K562 (cell line): ENCODE measurements around the gene CREM. TPM values are rescaled to one million over a fixed set of nuclear protein-coding genes. Genes with fewer than 3 reads are reported as not detected.
A peak's percentile ranks its signal among the peaks of the same experiment; 100 is the strongest.

Experiments
- CC2D1A ChIP-seq: fragments of 450-650 bp; IDR thresholded peaks from 2 replicates; pipeline ENCODE4 v1.6.1; 2017; ENCODE audit warnings: mild to moderate bottlenecking
- ETV6 ChIP-seq, 3 experiments: fragments of 150-350 bp in 1 of 3; sonication (generic) in 1 of 3; formaldehyde crosslinking in 1 of 3; IDR thresholded peaks; 2 replicates each; pipeline versions ENCODE4 v1.6.1 to v1.8.0; 2014 to 2022; ENCODE audit warnings: borderline replicate concordance in 2 of 3, low read depth in 2 of 3, antibody characterized with exemption in 1 of 3, low read length in 1 of 3, mild to moderate bottlenecking in 1 of 3, missing genetic modification reagents in 1 of 3
- FOXK1 ChIP-seq: sonication (generic); formaldehyde crosslinking; IDR thresholded peaks from 2 replicates; pipeline ENCODE4 v1.8.0; 2022; ENCODE audit warnings: missing genetic modification reagents, mild to moderate bottlenecking, borderline replicate concordance
- HMGN3 ChIP-seq: IDR thresholded peaks from 2 replicates; pipeline ENCODE4 v1.6.1; 2011; ENCODE audit warnings: borderline replicate concordance, low read depth, mild to moderate bottlenecking, mixed read lengths, low read length; ENCODE audit not compliant: insufficient read length; ENCODE audit errors: extremely low read depth
- HNRNPLL ChIP-seq: fragments of 200-400 bp; formaldehyde crosslinking; IDR thresholded peaks from 2 replicates; pipeline ENCODE4 v1.6.1; 2017; ENCODE audit warnings: low read length, low read depth, mild to moderate bottlenecking; ENCODE audit not compliant: poor library complexity, severe bottlenecking
- L3MBTL2 ChIP-seq: fragments of 450-650 bp; IDR thresholded peaks from 2 replicates; pipeline ENCODE4 v1.6.1; 2016; ENCODE audit warnings: mild to moderate bottlenecking, moderate library complexity
- MAFF ChIP-seq: IDR thresholded peaks from 2 replicates; pipeline ENCODE4 v1.6.1; 2012; ENCODE audit warnings: low read length, improper control_type of control experiment
- MTA3 ChIP-seq: fragments of 450-650 bp; formaldehyde crosslinking; IDR thresholded peaks from 2 replicates; pipeline ENCODE4 v1.6.1; 2017; ENCODE audit warnings: mild to moderate bottlenecking, borderline replicate concordance
- PHB2 ChIP-seq: fragments of 450-650 bp; IDR thresholded peaks from 2 replicates; pipeline ENCODE4 v1.6.1; 2017; ENCODE audit warnings: low read depth
- POLR2AphosphoS5 ChIP-seq: IDR thresholded peaks from 2 replicates; pipeline ENCODE4 v1.6.1; 2011; ENCODE audit warnings: mild to moderate bottlenecking, low read depth, low read length, moderate library complexity; ENCODE audit not compliant: control insufficient read depth, insufficient read depth
- SOX6 ChIP-seq: fragments of 450-650 bp; IDR thresholded peaks from 2 replicates; pipeline ENCODE4 v1.6.1; 2014; ENCODE audit warnings: mild to moderate bottlenecking
- SRSF3 ChIP-seq: fragments of 200-400 bp; formaldehyde crosslinking; IDR thresholded peaks from 2 replicates; pipeline ENCODE4 v1.6.1; 2016; ENCODE audit warnings: mild to moderate bottlenecking, low read length, moderate library complexity; ENCODE audit not compliant: insufficient read depth
- TAF1 ChIP-seq: IDR thresholded peaks from 2 replicates; pipeline ENCODE4 v1.6.1; 2011; ENCODE audit warnings: mild to moderate bottlenecking, low read length, moderate library complexity; ENCODE audit not compliant: insufficient read depth, control insufficient read depth, severe bottlenecking; ENCODE audit errors: extremely low read depth
- ZNF507 ChIP-seq: conservative IDR thresholded peaks from 2 replicates; pipeline ENCODE4 v1.6.1; 2017; ENCODE audit warnings: missing genetic modification characterization, missing compliant biosample characterization
- ZNF57 ChIP-seq: fragments of 450-650 bp; formaldehyde crosslinking; IDR thresholded peaks from 2 replicates; pipeline ENCODE4 v1.4.0; 2020; ENCODE audit warnings: mild to moderate bottlenecking, moderate library complexity
- polyA plus RNA-seq, 8 experiments: library from polyadenylated mRNA; depleted of rRNA in 4 of 8; stranded (reverse) in 5 of 8; unstranded in 3 of 8; fragments of >200 nt; fragmentation: Nextera tagmentation in 2 of 8; fragmentation: Illumina TruSeq in 1 of 8; extraction: Ambion mirVana in 2 of 8; extraction: Trizol in 1 of 8; gene quantifications; 2 replicates each; pipeline versions ENCODE4 v1.2.1 to v1.2.3, GENCODE V29; 2011 to 2014; ENCODE audit warnings: inconsistent platforms in 1 of 8, missing spikeins in 1 of 8
- total RNA-seq, 7 experiments: library from RNA; depleted of rRNA in 6 of 7; stranded (reverse); fragments of >200 nt in 6 of 7; fragmentation: Illumina TruSeq in 2 of 7; extraction: Trizol in 2 of 7; gene quantifications; 2 replicates each; pipeline versions ENCODE4 v1.2.1 to v1.2.3, GENCODE V29; 2011 to 2021; ENCODE audit warnings: low replicate concordance in 1 of 7
- TF ChIP-seq, protein P1 (sequence below), 3 experiments: fragments of 200-800 bp in 1 of 3; fragments of 250-450 bp in 1 of 3; fragments of 450-650 bp in 1 of 3; sonication (Bioruptor Pico) in 1 of 3; sonication (Bioruptor generic) in 1 of 3; formaldehyde crosslinking in 1 of 3; IDR thresholded peaks; 2 replicates each; pipeline versions ENCODE4 v1.6.1 to v1.8.0; 2016 to 2022; ENCODE audit warnings: mild to moderate bottlenecking in 2 of 3, missing genetic modification characterization in 2 of 3, missing compliant biosample characterization in 1 of 3, moderate library complexity in 1 of 3
- TF ChIP-seq, protein P2 (sequence below): sonication (generic); formaldehyde crosslinking; IDR thresholded peaks from 2 replicates; pipeline ENCODE4 v1.9.0; 2022; ENCODE audit warnings: mild to moderate bottlenecking, missing genetic modification reagents
- TF ChIP-seq, protein P3 (sequence below): IDR thresholded peaks from 3 replicates; pipeline ENCODE4 v1.6.1; 2011; ENCODE audit warnings: borderline replicate concordance, mild to moderate bottlenecking, moderate library complexity; ENCODE audit not compliant: insufficient read length; ENCODE audit errors: extremely low read depth

CREM gene
- total and polyA plus RNA-seq, 9 of the 15 experiments (the other 6 are each of a cell fraction or from before 2014, with no cell fraction given), result 39.1 to 70.2 (median 48.3) TPM

DNA sequence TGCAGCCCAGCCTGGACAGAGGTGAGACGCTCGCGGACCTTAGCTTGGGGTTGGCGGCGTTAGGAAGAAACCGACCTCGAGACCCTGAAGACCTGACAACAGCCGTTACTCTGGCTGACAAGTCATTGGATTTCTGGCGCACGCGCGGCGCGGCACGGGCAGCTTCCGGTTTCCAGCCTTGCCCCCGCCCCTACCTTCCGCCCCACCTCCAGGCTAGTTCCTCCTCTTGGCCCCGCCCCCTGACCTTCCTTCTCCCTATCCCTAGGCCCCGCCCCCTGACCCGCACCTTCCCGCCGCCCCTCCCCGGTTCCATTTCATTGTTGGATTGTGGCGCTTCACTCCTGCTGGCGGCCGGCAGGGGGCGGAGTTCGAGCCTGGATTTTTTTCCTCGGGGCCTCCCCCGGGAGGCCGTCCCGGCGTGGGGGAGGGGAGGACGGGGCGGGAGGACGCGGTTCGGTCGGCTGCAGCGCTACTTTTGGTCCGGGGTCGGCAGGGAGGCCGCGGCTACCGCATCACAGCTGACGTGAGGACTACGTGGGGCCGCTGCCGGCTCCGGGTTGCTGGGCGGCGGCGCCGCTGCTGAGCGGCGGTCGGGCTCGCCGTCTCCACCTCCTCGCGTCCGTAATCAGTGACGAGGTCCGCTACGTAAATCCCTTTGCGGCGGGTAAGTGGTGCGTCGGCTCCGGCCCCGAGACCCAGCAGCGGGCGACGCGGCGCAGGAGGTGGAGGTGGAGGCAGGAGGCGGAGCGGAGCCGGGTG lies at the start of gene CREM (continued):
- TF ChIP-seq FOXK1 (no peak), ZNF507 (no peak), MTA3 (peak; percentile 75), POLR2AphosphoS5 (peak; percentile 91), HNRNPLL (peak; percentile 99), SRSF3 (no peak), TAF1 (peak; percentile 88), ZNF57 (no peak), HMGN3 (peak; percentile 80), PHB2 (no peak), ETV6 (IDR thresholded peaks at IDR 0.05; ENCODE audit: borderline replicate concordance in 1 of 2, low read depth in 2 of 2, low read length in 1 of 2) (peak in 1 of 2 experiments; percentile 60; a peak in 2 of 4 replicates), ETV6 (CRISPR knock-in tag; IDR thresholded peaks at IDR 0.05; ENCODE audit: borderline replicate concordance) (no peak), L3MBTL2 (no peak), MAFF (no peak), CC2D1A (peak; percentile 85), SOX6 (no peak)
- TF ChIP-seq, protein P1, sequence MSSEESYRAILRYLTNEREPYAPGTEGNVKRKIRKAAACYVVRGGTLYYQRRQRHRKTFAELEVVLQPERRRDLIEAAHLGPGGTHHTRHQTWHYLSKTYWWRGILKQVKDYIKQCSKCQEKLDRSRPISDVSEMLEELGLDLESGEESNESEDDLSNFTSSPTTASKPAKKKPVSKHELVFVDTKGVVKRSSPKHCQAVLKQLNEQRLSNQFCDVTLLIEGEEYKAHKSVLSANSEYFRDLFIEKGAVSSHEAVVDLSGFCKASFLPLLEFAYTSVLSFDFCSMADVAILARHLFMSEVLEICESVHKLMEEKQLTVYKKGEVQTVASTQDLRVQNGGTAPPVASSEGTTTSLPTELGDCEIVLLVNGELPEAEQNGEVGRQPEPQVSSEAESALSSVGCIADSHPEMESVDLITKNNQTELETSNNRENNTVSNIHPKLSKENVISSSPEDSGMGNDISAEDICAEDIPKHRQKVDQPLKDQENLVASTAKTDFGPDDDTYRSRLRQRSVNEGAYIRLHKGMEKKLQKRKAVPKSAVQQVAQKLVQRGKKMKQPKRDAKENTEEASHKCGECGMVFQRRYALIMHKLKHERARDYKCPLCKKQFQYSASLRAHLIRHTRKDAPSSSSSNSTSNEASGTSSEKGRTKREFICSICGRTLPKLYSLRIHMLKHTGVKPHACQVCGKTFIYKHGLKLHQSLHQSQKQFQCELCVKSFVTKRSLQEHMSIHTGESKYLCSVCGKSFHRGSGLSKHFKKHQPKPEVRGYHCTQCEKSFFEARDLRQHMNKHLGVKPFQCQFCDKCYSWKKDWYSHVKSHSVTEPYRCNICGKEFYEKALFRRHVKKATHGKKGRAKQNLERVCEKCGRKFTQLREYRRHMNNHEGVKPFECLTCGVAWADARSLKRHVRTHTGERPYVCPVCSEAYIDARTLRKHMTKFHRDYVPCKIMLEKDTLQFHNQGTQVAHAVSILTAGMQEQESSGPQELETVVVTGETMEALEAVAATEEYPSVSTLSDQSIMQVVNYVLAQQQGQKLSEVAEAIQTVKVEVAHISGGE (CRISPR knock-in tag; IDR thresholded peaks at IDR 0.05), result peak in 1 of 3 experiments; percentile 66; a peak in 2 of 6 replicates
- TF ChIP-seq, protein P2, sequence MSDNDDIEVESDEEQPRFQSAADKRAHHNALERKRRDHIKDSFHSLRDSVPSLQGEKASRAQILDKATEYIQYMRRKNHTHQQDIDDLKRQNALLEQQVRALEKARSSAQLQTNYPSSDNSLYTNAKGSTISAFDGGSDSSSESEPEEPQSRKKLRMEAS (CRISPR knock-in tag), result peak; percentile 59; the same call in 1 of the 2 replicates
- TF ChIP-seq, protein P3, sequence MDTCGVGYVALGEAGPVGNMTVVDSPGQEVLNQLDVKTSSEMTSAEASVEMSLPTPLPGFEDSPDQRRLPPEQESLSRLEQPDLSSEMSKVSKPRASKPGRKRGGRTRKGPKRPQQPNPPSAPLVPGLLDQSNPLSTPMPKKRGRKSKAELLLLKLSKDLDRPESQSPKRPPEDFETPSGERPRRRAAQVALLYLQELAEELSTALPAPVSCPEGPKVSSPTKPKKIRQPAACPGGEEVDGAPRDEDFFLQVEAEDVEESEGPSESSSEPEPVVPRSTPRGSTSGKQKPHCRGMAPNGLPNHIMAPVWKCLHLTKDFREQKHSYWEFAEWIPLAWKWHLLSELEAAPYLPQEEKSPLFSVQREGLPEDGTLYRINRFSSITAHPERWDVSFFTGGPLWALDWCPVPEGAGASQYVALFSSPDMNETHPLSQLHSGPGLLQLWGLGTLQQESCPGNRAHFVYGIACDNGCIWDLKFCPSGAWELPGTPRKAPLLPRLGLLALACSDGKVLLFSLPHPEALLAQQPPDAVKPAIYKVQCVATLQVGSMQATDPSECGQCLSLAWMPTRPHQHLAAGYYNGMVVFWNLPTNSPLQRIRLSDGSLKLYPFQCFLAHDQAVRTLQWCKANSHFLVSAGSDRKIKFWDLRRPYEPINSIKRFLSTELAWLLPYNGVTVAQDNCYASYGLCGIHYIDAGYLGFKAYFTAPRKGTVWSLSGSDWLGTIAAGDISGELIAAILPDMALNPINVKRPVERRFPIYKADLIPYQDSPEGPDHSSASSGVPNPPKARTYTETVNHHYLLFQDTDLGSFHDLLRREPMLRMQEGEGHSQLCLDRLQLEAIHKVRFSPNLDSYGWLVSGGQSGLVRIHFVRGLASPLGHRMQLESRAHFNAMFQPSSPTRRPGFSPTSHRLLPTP, result no peak
